Subcutaneous adipose tissue (tissue), 4 donors: Measurements from ENCODE around the gene BACH1. TPM values are rescaled to one million over a fixed set of nuclear protein-coding genes. Genes with fewer than 3 reads are reported as not detected.

Experiments
- CTCF ChIP-seq: fragments of 450-650 bp; IDR thresholded peaks from one replicate; pipeline ENCODE4 v1.5.1; 2016; ENCODE audit warnings: low read depth, mild to moderate bottlenecking, control low read depth, antibody characterized with exemption, moderate library complexity
- total RNA-seq, 4 donors: library from RNA; depleted of rRNA; stranded (reverse); fragments of >200 nt; gene quantifications; one replicate each; pipeline ENCODE4 v1.1.0, GENCODE V29; 2016

The BACH1 gene
- total RNA-seq, 4 donors from 2014 or later = 30.9 to 60.3 (median 45.5) TPM

GRCh38 chr21:29297483-29298347, 1.0 kb upstream of the BACH1 start:
- TF ChIP-seq CTCF = no peak

GRCh38 chr21:29299046-29299915, 559 bp downstream of the BACH1 start:
- TF ChIP-seq CTCF = no peak

GRCh38 chr21:29299916-29300806, 1.4 kb downstream of the BACH1 start:
- no peak for TF ChIP-seq CTCF

- TF ChIP-seq CTCF = no peak
Measured at GRCh38 chr21:29300807-29301138, 2.1 kb downstream of the BACH1 start.

- TF ChIP-seq CTCF = no peak
Measured at GRCh38 chr21:29301691-29302090, 3.0 kb downstream of the BACH1 start.

GRCh38 chr21:29302359-29302875, 3.7 kb downstream of the BACH1 start:
- no peak for TF ChIP-seq CTCF
